Transverse colon (tissue), 3 donors: ENCODE measurements around the gene ENHO.

Experiments used
- POLR2A ChIP-seq: fragments of 450-650 bp; IDR thresholded peaks from one replicate; pipeline ENCODE4 v1.6.1; 2016; ENCODE audit warnings: antibody characterized with exemption, mild to moderate bottlenecking, moderate library complexity
- TF ChIP-seq, protein P1 (sequence below), 5 experiments: fragments of 200-600 bp in 3 of 5; fragments of 450-650 bp in 2 of 5; sonication (generic) in 3 of 5; IDR thresholded peaks; 1 replicate in 2 of 5; 2 replicates in 3 of 5; pipeline ENCODE4 v1.5.1; 2016 to 2017; ENCODE audit warnings: antibody characterized with exemption in 5 of 5, inconsistent platforms in 3 of 5, mild to moderate bottlenecking in 2 of 5, moderate library complexity in 1 of 5

DNA sequence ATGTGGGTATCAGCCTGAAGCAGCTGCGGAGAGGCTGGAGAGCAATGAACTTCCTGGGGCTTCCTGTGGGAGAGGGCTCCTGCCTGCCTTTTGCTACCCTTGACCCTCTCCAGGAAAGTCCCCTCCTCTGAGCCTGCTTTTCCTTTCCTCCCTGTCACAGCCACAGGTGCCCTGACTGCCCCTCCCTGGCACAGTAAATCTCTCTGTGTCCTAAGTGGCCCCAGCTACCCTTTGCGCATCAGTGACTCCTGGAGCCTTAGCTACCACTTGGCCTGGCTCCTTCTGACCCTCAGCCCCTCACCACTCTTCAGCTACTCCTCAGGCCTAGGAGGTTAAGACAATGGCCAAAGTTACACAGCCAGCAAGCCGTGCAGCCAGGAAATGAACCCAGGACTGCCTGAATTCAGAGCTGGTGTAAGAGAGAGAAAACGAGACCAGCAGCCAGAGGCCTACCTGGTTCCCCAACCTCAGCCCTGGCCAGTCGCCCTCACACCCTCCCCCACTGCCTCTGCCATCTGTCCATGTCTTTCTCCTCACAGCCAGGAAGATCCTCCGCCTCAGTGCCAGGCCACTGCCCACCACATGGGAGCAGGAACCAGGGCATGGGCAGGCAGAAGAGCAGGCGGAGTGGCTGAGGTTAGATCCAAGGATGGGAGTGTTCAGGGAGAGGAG lies 48.2 kb upstream of the ENHO start:
- TF ChIP-seq, protein P1, sequence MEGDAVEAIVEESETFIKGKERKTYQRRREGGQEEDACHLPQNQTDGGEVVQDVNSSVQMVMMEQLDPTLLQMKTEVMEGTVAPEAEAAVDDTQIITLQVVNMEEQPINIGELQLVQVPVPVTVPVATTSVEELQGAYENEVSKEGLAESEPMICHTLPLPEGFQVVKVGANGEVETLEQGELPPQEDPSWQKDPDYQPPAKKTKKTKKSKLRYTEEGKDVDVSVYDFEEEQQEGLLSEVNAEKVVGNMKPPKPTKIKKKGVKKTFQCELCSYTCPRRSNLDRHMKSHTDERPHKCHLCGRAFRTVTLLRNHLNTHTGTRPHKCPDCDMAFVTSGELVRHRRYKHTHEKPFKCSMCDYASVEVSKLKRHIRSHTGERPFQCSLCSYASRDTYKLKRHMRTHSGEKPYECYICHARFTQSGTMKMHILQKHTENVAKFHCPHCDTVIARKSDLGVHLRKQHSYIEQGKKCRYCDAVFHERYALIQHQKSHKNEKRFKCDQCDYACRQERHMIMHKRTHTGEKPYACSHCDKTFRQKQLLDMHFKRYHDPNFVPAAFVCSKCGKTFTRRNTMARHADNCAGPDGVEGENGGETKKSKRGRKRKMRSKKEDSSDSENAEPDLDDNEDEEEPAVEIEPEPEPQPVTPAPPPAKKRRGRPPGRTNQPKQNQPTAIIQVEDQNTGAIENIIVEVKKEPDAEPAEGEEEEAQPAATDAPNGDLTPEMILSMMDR (IDR thresholded peaks at IDR 0.05): no peak
- TF ChIP-seq POLR2A: no peak
